MM.1S (cell line): Measurements from ENCODE around the gene PTPN2.

Experiments used
- CTCF ChIP-seq: fragments of 300-600 bp; sonication (generic); IDR thresholded peaks from 2 replicates; pipeline ENCODE4 v1.5.1; 2016; ENCODE audit warnings: antibody characterized with exemption, low read length, mixed read lengths
- EZH2 ChIP-seq: fragments of 300-600 bp; sonication (generic); optimal IDR thresholded peaks from 2 replicates; pipeline ENCODE3; 2017; ENCODE audit warnings: low read depth, mild to moderate bottlenecking, antibody characterized with exemption, low read length, mixed read lengths

DNA sequence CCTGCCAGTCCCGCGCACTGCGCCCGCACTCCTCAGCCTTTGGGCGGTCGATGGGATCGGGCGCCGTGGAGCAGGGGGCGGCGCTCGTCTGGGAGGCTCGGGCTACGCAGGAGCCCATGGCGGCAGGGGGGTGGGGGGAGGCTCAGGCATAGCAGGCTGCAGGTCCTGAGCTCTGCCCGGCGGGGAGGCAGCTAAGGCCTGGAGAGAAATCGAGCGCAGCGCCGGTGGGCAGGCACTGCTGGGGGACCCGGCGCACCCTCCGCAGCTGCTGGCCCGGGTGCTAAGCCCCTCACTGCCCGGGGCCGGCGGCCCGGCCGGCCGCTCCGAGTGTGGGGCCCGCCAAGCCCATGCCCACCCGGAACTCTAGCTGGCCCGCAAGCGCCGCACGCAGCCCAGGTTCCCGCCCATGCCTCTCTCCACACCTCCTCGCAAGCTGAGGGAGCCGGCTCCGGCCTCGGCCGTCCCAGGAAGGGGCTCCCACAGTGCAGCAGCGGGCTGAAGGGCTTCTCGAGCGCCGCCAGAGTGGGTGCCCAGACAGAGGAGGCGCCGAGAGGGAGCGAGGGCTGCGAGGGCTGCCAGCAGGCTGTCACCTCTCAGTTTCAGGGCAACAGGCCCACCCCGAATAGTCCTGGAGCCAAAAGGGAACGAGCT, 107.1 kb downstream of the PTPN2 start:
- TF ChIP-seq CTCF: no peak
- no peak for TF ChIP-seq EZH2
